SKM-1 (cell line): ENCODE measurements around the gene DNAAF2.
A peak's percentile ranks its signal among the peaks of the same experiment; 100 is the strongest.
"Not testable (repeated sequence)": the region's sequence is repeated elsewhere in the genome, so short reads cannot be mapped to it uniquely, and the experiment has no call there.

Source experiments
- DNase-seq: peaks from one replicate; lab custom pipeline; 2025; ENCODE audit not compliant: unreplicated experiment; lab: John Stamatoyannopoulos, UW

DNAAF2 gene

GRCh38 chr14:49622022-49622607 is 12.9 kb downstream of the DNAAF2 start:
- DNase-seq, result no peak

- DNase-seq, result no peak
These were observed 13.7 kb downstream of the DNAAF2 start for GRCh38 chr14:49621114-49621881.

GRCh38 chr14:49620182-49621113 is 14.6 kb downstream of the DNAAF2 start, which contains the start of the genes MGAT2 and RPL36AL:
Gene MGAT2, plus strand, starts transcription at chr14:49620799. Its CDS starts 470 bp downstream, at chr14:49621269.
Gene RPL36AL, minus strand, starts transcription at chr14:49620626. Its CDS starts 1,522 bp downstream, at chr14:49619104.
- peak; percentile 33 for DNase-seq

- DNase-seq, result no peak
These were observed 15.3 kb downstream of the DNAAF2 start for GRCh38 chr14:49619730-49620129.

GRCh38 chr14:49619273-49619672 is 15.8 kb downstream of the DNAAF2 start:
- DNase-seq, result not testable (repeated sequence)

- no peak for DNase-seq
These were observed 17.1 kb downstream of the DNAAF2 start for GRCh38 chr14:49617852-49618519.

GRCh38 chr14:49615776-49616175 is 19.3 kb downstream of the DNAAF2 start:
- no peak for DNase-seq

- DNase-seq, result no peak
These were observed 20.8 kb downstream of the DNAAF2 start for GRCh38 chr14:49614196-49614595.

GRCh38 chr14:49612671-49613070 is 22.4 kb downstream of the DNAAF2 start:
- DNase-seq, result no peak

- DNase-seq, result no peak
These were observed 22.8 kb downstream of the DNAAF2 start for GRCh38 chr14:49612251-49612650.

- no peak for DNase-seq
These were observed 27.5 kb downstream of the DNAAF2 start for GRCh38 chr14:49607583-49607982.

- DNase-seq, result no peak
These were observed 36.4 kb downstream of the DNAAF2 start, which contains the start of gene LRR1 for GRCh38 chr14:49598485-49599300. Gene LRR1, plus strand, starts transcription at chr14:49598940. Its CDS starts 81 bp downstream, at chr14:49599021.

GRCh38 chr14:49598189-49598484 is 36.9 kb downstream of the DNAAF2 start:
- DNase-seq, result no peak

- no peak for DNase-seq
These were observed 40.5 kb downstream of the DNAAF2 start for GRCh38 chr14:49594347-49595091.

GRCh38 chr14:49593016-49593415 is 42.0 kb downstream of the DNAAF2 start:
- DNase-seq, result no peak

GRCh38 chr14:49589387-49589786 is 45.7 kb downstream of the DNAAF2 start:
- no peak for DNase-seq

GRCh38 chr14:49586673-49587460 is 48.2 kb downstream of the DNAAF2 start:
- DNase-seq, result no peak

GRCh38 chr14:49585803-49586672 is 49.0 kb downstream of the DNAAF2 start, which contains the start of gene RPS29:
Gene RPS29, minus strand, starts transcription at chr14:49586380. Its CDS starts 34 bp downstream, at chr14:49586346.
- peak; percentile 83 for DNase-seq
